Right lobe of liver (tissue), 6 donors: ENCODE data around the gene FGD4. TPM values are rescaled to one million over a fixed set of nuclear protein-coding genes. Genes with fewer than 3 reads are reported as not detected.
A peak's percentile ranks its signal among the peaks of the same experiment; 100 is the strongest.
"Not testable (repeated sequence)": the region's sequence is repeated elsewhere in the genome, so short reads cannot be mapped to it uniquely, and the experiment has no call there.

ENCODE experiments used
- ATAC-seq, 4 donors: fragments of 200-7000 bp; cut with Tn5 transposase; one replicate each; pipeline ENCODE4 v1.9.1; 2020; ENCODE audit warnings: mild to moderate bottlenecking in 4 of 4, moderate library complexity in 4 of 4
- DNase-seq, 3 donors: peaks; one replicate each; pipeline ENCODE4 v3.0.0-alpha.2; 2020
- H3K27ac ChIP-seq, 3 donors: fragments of 200-600 bp; one replicate each; pipeline ENCODE4 v1.8.0; 2022
- H3K27me3 ChIP-seq, 2 donors: fragments of 200-600 bp; one replicate each; pipeline ENCODE4 v1.8.0; 2022
- H3K36me3 ChIP-seq, 4 donors: fragments of 200-600 bp; sonication (generic) in 1 of 4; one replicate each; pipeline versions ENCODE4 v1.5.1 to v1.8.0; 2017 to 2022; ENCODE audit warnings: control low read depth in 1 of 4
- H3K4me1 ChIP-seq, 4 donors: fragments of 200-600 bp; sonication (generic) in 1 of 4; one replicate each; pipeline versions ENCODE4 v1.5.1 to v1.8.0; 2017 to 2022; ENCODE audit warnings: control low read depth in 1 of 4
- H3K4me3 ChIP-seq, 3 donors: fragments of 200-600 bp; one replicate each; pipeline ENCODE4 v1.8.0; 2022
- H3K9me3 ChIP-seq, 4 donors: fragments of 200-600 bp; sonication (generic) in 1 of 4; one replicate each; pipeline versions ENCODE4 v1.5.1 to v1.8.0; 2017 to 2022; ENCODE audit warnings: control low read depth in 1 of 4
- POLR2A ChIP-seq: fragments of 450-650 bp; IDR thresholded peaks from one replicate; pipeline ENCODE4 v1.6.1; 2017; ENCODE audit warnings: antibody characterized with exemption, mild to moderate bottlenecking
- WGBS: methylation state at CpG from one replicate; pipeline ENCODE4 v1.1.6; 2018; ENCODE audit warnings: low coverage, low lambda C conversion rate; ENCODE audit not compliant: insufficient coverage; ENCODE audit errors: missing lambda C conversion rate; 5-methylcytosine and 5-hydroxymethylcytosine counted together
- intact Hi-C, 2 donors: fragments of 100-400 bp; cut with DNase I; formaldehyde crosslinking; loops; one replicate each; pipeline versions ENCODE4 v1.11.2 to v1.14.1; 2022
- total RNA-seq, 6 experiments: library from RNA; depleted of rRNA in 2 of 6; stranded (reverse); fragments of >200 nt in 2 of 6; fragmentation: NEBNext Ultra II Directional in 3 of 6; extraction: Animal tissue kit (Norgen Biotek cat#: 25700) in 3 of 6; gene quantifications; one replicate each; pipeline versions ENCODE4 v1.1.0 to v1.2.4, GENCODE V29; 2016 to 2023
- TF ChIP-seq, protein P1 (sequence below), 4 donors: fragments of 200-600 bp in 3 of 4; fragments of 450-650 bp in 1 of 4; IDR thresholded peaks; one replicate each; pipeline versions ENCODE4 v1.5.1 to v1.8.0; 2016 to 2022; ENCODE audit warnings: antibody characterized with exemption in 4 of 4, mild to moderate bottlenecking in 2 of 4
- donor health status: DM: no; HTN: yes; CAD: no.
- donor health status: DM: no; HTN: no; CAD: no.
- donor health status: DM: no; HTN: no; CAD: no.
- donor health status: DM: no; HTN: yes; CAD: no.
- donor health status: DM: no; HTN: yes; CAD: no.

The FGD4 gene
- total RNA-seq, 6 experiments from 2014 or later = 15.1 to 29.3 (median 20.3) TPM

DNA sequence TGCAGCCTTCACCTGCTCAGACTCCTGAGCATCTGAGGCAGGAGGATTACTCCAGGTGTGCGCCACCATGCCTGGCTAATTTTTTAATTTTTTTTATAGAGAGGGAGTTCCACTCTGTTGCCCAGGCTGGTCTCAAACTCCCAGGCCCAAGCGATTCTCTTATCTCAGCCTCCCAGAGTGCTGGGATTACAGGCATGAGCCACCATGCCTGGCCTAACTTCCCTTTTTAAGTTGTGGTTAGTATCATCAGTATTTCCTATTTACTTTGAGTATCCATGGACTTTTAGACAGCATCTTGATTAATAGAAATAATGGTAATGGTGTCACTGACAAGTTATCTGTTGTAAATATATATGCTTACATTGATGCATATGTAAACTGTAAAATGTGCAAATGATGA, 116.9 kb downstream of the FGD4 start:
- peak in 1 of 4 donors; percentile 11 for ATAC-seq
- 71% methylated on average over 2 of the region's 2 CpGs for whole genome bisulfite sequencing
- Histone ChIP-seq H3K27ac (no peak overlapping the region), H3K4me3 (no peak overlapping the region), H3K36me3 (no peaks in the 10 kb centered on the region), H3K4me1 (peaks cover 0 to 26% (median 12%) of the 10 kb centered on the region in 4 donors), H3K27me3 (no peaks in the 10 kb centered on the region), H3K9me3 (no peaks in the 10 kb centered on the region)
- DNase-seq = no peak
- intact Hi-C loops = no loop called here
- TF ChIP-seq, protein P1, sequence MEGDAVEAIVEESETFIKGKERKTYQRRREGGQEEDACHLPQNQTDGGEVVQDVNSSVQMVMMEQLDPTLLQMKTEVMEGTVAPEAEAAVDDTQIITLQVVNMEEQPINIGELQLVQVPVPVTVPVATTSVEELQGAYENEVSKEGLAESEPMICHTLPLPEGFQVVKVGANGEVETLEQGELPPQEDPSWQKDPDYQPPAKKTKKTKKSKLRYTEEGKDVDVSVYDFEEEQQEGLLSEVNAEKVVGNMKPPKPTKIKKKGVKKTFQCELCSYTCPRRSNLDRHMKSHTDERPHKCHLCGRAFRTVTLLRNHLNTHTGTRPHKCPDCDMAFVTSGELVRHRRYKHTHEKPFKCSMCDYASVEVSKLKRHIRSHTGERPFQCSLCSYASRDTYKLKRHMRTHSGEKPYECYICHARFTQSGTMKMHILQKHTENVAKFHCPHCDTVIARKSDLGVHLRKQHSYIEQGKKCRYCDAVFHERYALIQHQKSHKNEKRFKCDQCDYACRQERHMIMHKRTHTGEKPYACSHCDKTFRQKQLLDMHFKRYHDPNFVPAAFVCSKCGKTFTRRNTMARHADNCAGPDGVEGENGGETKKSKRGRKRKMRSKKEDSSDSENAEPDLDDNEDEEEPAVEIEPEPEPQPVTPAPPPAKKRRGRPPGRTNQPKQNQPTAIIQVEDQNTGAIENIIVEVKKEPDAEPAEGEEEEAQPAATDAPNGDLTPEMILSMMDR (IDR thresholded peaks at IDR 0.05) = no peak
- no peak for TF ChIP-seq POLR2A

DNA sequence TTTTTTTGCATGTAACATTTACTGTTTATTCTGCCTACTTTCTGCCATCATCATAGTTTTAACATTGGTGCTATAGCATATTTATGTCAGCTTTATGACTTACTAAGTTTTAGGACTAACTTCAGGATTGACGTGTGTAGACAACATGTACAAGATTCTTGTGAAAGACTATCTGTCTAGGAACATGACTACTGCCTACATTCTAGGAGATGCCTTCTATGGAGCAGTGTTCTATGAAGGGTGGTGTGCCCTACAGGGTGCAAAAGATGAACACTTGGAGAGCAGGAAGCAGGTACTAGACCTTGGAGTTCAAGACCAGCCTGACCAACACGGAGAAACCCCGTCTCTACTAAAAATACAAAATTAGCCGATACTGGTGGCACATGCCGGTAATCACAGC, 118.6 kb downstream of the FGD4 start:
- ATAC-seq (no peak), DNase-seq (no peak)
- no peaks in the 10 kb centered on the region for H3K36me3 ChIP-seq
- WGBS = 94% methylated on average over 5 of the region's 5 CpGs
- peaks cover 0 to 25% (median 10%) of the 10 kb centered on the region in 4 donors for H3K4me1 ChIP-seq
- TF ChIP-seq POLR2A = no peak
- TF ChIP-seq, protein P1 (IDR thresholded peaks at IDR 0.05) = no peak
- no peak overlapping the region for H3K27ac ChIP-seq
- H3K27me3 ChIP-seq = no peaks in the 10 kb centered on the region
- intact Hi-C loops = no loop called here
- H3K9me3 ChIP-seq = no peaks in the 10 kb centered on the region
- no peak overlapping the region for H3K4me3 ChIP-seq

DNA sequence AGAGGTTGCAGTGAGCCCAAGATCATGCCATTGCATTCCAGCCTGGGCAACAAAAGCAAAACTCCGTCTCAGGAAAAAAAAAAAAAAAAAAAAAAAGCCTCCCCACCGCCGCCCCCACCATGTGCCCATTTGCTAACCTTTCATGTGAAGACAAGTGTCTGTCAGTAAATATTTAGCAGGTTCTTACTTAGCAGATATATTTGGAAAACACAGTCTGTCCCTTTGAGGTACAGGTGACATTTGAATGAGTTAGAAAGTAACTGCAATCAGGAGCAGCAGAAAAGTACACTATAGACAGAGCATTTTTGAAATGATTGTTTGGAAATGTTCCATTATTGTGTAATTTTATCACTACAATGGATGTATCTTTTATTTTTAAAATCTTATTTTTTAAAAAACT, 119.7 kb downstream of the FGD4 start:
- ATAC-seq (no peak), DNase-seq (no peak)
- H3K27me3 ChIP-seq = no peaks in the 10 kb centered on the region
- TF ChIP-seq POLR2A = no peak
- TF ChIP-seq, protein P1 (IDR thresholded peaks at IDR 0.05) = no peak
- H3K4me1 ChIP-seq = peaks cover 0 to 25% (median 8%) of the 10 kb centered on the region in 4 donors
- no peaks in the 10 kb centered on the region for H3K36me3 ChIP-seq
- no peak overlapping the region for H3K27ac ChIP-seq
- intact Hi-C loops = no loop called here
- 53% methylated on average over 2 of the region's 3 CpGs for WGBS
- no peaks in the 10 kb centered on the region for H3K9me3 ChIP-seq
- no peak overlapping the region for H3K4me3 ChIP-seq

DNA sequence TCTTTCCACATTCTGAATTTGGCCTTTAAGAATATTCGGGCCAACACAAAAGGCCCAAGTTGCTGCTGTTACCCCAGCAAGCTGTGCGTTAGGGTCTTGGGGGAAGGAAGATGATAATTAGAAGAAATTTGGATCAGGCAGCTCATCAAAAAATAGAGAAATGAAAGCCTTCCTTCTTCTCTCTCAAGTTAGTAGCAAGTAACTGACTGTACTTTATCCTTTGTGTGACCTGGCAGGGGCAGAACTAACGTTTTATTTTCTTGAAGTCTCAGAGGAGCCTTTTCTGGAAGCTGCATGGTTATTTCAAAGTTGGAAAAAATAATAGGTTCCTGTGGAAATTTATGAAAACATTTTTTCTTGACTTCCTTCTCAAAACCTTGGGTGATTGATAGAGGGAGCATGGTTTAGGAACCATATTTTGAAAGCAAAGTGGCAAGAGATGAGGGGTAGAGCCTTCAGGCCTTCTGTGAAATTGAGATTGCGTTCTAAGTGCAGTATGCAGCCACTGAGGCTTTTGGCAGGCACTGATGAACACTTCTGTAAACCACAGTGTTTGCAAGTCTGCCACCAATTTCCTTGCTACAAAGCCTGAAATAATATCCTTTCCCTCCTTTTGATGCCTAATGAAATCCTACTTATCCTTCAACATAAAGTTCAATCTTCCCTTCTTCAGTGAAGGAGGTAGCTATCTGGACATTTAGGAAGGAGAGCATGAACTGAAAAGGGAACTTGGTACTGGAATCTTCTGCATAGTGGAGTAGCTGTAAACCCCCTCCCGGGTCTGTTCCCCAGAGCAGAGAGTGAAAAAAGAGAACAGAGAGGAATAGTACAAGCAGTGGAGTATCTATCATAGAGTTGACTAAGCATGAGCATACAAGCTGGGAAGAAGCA, 123.2 kb downstream of the FGD4 start:
- H3K27me3 ChIP-seq = no peaks in the 10 kb centered on the region
- H3K9me3 ChIP-seq = no peaks in the 10 kb centered on the region
- TF ChIP-seq, protein P1 (IDR thresholded peaks at IDR 0.05) = no peak
- TF ChIP-seq POLR2A = no peak
- H3K36me3 ChIP-seq = no peaks in the 10 kb centered on the region
- intact Hi-C loops = no loop called here
- H3K27ac ChIP-seq = peak overlapping the region in 1 of 3 donors; percentile 45
- DNase-seq (no peak), ATAC-seq (peak; percentile 33 to 76 (median 58))
- H3K4me3 ChIP-seq = no peak overlapping the region
- WGBS = 35% methylated on average over 5 of the region's 5 CpGs
- peaks cover 0 to 6% (median 0%) of the 10 kb centered on the region in 4 donors for H3K4me1 ChIP-seq

DNA sequence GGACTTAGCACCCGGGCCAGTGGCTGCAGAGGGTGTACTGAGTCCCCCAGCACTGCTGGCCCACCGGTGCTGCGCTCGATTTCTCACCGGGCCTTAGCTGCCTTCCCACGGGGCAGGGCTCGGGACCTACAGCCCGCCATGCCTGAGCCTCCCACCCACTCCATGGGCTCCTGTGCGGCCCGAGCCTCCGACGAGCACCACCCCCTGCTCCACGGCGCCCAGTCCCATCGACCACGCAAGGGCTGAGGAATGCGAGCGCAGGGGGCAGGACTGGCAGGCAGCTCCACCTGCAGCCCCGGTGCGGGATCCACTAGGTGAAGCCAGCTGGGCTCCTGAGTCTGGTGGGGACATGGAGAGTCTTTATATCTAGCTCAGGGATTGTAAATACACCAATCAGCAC, 126.4 kb downstream of the FGD4 start:
- H3K36me3 ChIP-seq, DNase-seq, H3K27me3 ChIP-seq, ATAC-seq, H3K9me3 ChIP-seq, H3K27ac ChIP-seq, intact Hi-C loops, H3K4me3 ChIP-seq: not testable (repeated sequence)
- no CpG with 5 or more reads among the region's 20 CpGs for WGBS
- H3K4me1 ChIP-seq = peaks cover 0 to 15% (median 0%) of the 10 kb centered on the region in 4 donors

DNA sequence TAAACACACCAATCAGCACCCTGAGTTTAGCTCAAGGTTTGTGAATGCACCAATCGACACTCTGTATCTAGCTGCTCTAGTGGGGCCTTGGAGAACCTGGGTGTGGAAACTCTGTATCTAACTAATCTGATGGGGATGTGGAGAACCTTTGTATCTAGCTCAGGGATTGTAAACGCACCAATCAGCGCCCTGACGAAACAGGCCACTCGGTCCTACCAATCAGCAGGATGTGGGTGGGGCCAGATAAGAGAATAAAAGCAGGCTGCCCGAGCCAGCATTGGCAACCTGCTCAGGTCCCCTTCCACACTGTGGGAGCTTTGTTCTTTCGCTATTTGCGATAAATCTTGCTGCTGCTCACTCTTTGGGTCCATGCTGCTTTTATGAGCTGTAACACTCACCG, 127.0 kb downstream of the FGD4 start:
- H3K4me3 ChIP-seq, ATAC-seq, H3K27ac ChIP-seq, H3K27me3 ChIP-seq, H3K36me3 ChIP-seq, H3K9me3 ChIP-seq, DNase-seq, intact Hi-C loops: not testable (repeated sequence)
- peaks cover 0 to 17% (median 0%) of the 10 kb centered on the region in 4 donors for H3K4me1 ChIP-seq
- 90% methylated on average over 2 of the region's 9 CpGs for WGBS
